ENCODE measurements around the gene ERFE. TPM values are rescaled to one million over a fixed set of nuclear protein-coding genes. Genes with fewer than 3 reads are reported as not detected.
A peak's percentile ranks its signal among the peaks of the same experiment; 100 is the strongest.

ERFE gene
- total and polyA plus RNA-seq, 8 donors = 0.13 to 1.1 (median 0.82) TPM; not detected in 4

GRCh38 chr2:238161291-238162051 lies 2.7 kb downstream of the ERFE start:
- WGBS, 5 donors = 86 to 94% (median 90%) methylated on average over 14 to 21 of the region's 21 CpGs
- intact Hi-C loops (cut with DNase I; ENCODE audit: low total_unique reads) = no loop called here
- H3K27me3 ChIP-seq = peaks cover 5 to 80% (median 44%) of the 10 kb centered on the region in 3 donors

GRCh38 chr2:238162251-238162845 lies 3.6 kb downstream of the ERFE start:
- WGBS, 5 donors = 78 to 89% (median 82%) methylated on average over 5 to 14 of the region's 14 CpGs
- intact Hi-C loops (cut with DNase I; ENCODE audit: low total_unique reads) = no loop called here

More at GRCh38 chr2:238161291-238162051, 2.7 kb downstream of the ERFE start:
- Histone ChIP-seq H3K9me3 (no peaks in the 10 kb centered on the region), H3K36me3 (peaks cover 0 to 4% (median 0%) of the 10 kb centered on the region in 4 donors), H3K4me1 (peaks cover 26 to 42% (median 37%) of the 10 kb centered on the region in 4 donors), H3K4me3 (no peak overlapping the region), H3K27ac (no peak overlapping the region)
- no peak for TF ChIP-seq POLR2AphosphoS5 (IDR thresholded peaks at IDR 0.05)
- no peak for TF ChIP-seq CTCF (IDR thresholded peaks at IDR 0.05)
- no peak for TF ChIP-seq EP300 (IDR thresholded peaks at IDR 0.05)
- TF ChIP-seq POLR2A (IDR thresholded peaks at IDR 0.05) = no peak
- DNase-seq = peak in 1 of 2 donors; percentile 6

GRCh38 chr2:238162846-238163441 lies 4.2 kb downstream of the ERFE start:
- WGBS, 5 donors = 39 to 65% (median 57%) methylated on average over 9 to 15 of the region's 15 CpGs
- TF ChIP-seq POLR2AphosphoS5 (IDR thresholded peaks at IDR 0.05) (no peak), CTCF (IDR thresholded peaks at IDR 0.05) (no peak), POLR2A (IDR thresholded peaks at IDR 0.05) (no peak), EP300 (IDR thresholded peaks at IDR 0.05) (no peak)
- Histone ChIP-seq H3K4me1 (peaks cover 24 to 39% (median 32%) of the 10 kb centered on the region in 4 donors), H3K27ac (no peak overlapping the region), H3K9me3 (no peaks in the 10 kb centered on the region), H3K4me3 (no peak overlapping the region), H3K27me3 (peaks cover 5 to 72% (median 44%) of the 10 kb centered on the region in 3 donors), H3K36me3 (peaks cover 1 to 18% (median 11%) of the 10 kb centered on the region in 4 donors)
- DNase-seq = peak in 1 of 2 donors; percentile 11
- intact Hi-C loops (cut with DNase I; ENCODE audit: low total_unique reads) = no loop called here

More at GRCh38 chr2:238162251-238162845, 3.6 kb downstream of the ERFE start:
- peak in 1 of 2 donors; percentile 9 for DNase-seq
- peaks cover 5 to 78% (median 44%) of the 10 kb centered on the region in 3 donors for H3K27me3 ChIP-seq
- no peaks in the 10 kb centered on the region for H3K9me3 ChIP-seq
- TF ChIP-seq POLR2AphosphoS5 (IDR thresholded peaks at IDR 0.05) (no peak), CTCF (IDR thresholded peaks at IDR 0.05) (no peak), POLR2A (IDR thresholded peaks at IDR 0.05) (no peak), EP300 (IDR thresholded peaks at IDR 0.05) (no peak)
- H3K4me1 ChIP-seq = peaks cover 26 to 42% (median 36%) of the 10 kb centered on the region in 4 donors
- H3K36me3 ChIP-seq = peaks cover 0 to 12% (median 5%) of the 10 kb centered on the region in 4 donors
- no peak overlapping the region for H3K27ac ChIP-seq
- no peak overlapping the region for H3K4me3 ChIP-seq

Measured in stomach (tissue), 9 donors.